RWPE2 (cell line): ENCODE results near the gene SPECC1L.

ENCODE experiments used
- ATAC-seq: fragments of 200-7000 bp; cut with Tn5 transposase; 3 replicates; pipeline ENCODE4 v1.9.1; 2021; ENCODE audit warnings: low read depth
- DNase-seq: peaks from one replicate; pipeline ENCODE4 v3.0.0-alpha.2; 2020; ENCODE audit warnings: low spot score
- H3K27ac ChIP-seq: fragments of 450-650 bp; 2 replicates; pipeline ENCODE4 v1.5.1; 2017; ENCODE audit warnings: mild to moderate bottlenecking; ENCODE audit not compliant: poor library complexity, severe bottlenecking
- H3K27me3 ChIP-seq: fragments of 250-450 bp; sonication (Bioruptor Pico); 2 replicates; pipeline ENCODE4 v1.5.1; 2021; ENCODE audit warnings: mild to moderate bottlenecking, moderate library complexity; ENCODE audit not compliant: insufficient read depth, poor library complexity, severe bottlenecking
- H3K36me3 ChIP-seq: fragments of 250-450 bp; sonication (Bioruptor Pico); 2 replicates; pipeline ENCODE4 v1.5.1; 2020; ENCODE audit warnings: low read depth, mild to moderate bottlenecking, moderate library complexity
- H3K4me1 ChIP-seq: fragments of 250-450 bp; sonication (Bioruptor Pico); 2 replicates; pipeline ENCODE4 v1.5.1; 2021; ENCODE audit warnings: mild to moderate bottlenecking, moderate library complexity; ENCODE audit not compliant: insufficient read depth, poor library complexity, severe bottlenecking
- H3K4me3 ChIP-seq: fragments of 250-450 bp; sonication (Bioruptor Pico); 2 replicates; pipeline ENCODE4 v1.5.1; 2021; ENCODE audit warnings: mild to moderate bottlenecking, moderate library complexity; ENCODE audit not compliant: severe bottlenecking
- H3K9me3 ChIP-seq: fragments of 250-450 bp; sonication (Bioruptor Pico); 2 replicates; pipeline ENCODE4 v1.5.1; 2021; ENCODE audit warnings: mild to moderate bottlenecking, moderate library complexity; ENCODE audit not compliant: severe bottlenecking
- TF ChIP-seq, protein P1 (sequence below): fragments of 450-650 bp; IDR thresholded peaks from one replicate; pipeline ENCODE4 v1.5.1; 2017; ENCODE audit warnings: mild to moderate bottlenecking, moderate library complexity; ENCODE audit not compliant: poor library complexity, severe bottlenecking

The SPECC1L gene

DNA sequence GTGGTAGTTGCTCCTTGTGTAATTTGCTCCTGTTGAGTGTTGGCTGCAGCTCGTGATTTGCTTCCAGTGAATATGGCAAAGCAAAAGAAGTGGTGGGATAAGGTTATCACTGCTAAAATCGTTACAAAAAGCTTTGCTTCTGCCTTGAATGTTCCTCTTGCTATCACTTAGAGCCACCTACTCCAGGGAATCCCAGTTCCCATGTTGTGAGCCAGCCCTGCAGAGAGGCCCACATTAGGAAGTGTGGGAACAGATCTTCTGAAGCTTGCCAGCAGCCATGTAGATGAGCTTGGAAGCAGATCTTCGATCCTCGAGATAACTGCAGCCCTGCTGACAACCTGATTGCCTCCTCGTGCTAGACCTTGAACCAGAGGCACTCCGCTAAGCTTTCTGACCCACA is 71.0 kb downstream of the SPECC1L start:
- no peak overlapping the region for H3K27ac ChIP-seq
- H3K27me3 ChIP-seq = no peaks in the 10 kb centered on the region
- peaks cover 5% of the 10 kb centered on the region for H3K4me1 ChIP-seq
- TF ChIP-seq, protein P1, sequence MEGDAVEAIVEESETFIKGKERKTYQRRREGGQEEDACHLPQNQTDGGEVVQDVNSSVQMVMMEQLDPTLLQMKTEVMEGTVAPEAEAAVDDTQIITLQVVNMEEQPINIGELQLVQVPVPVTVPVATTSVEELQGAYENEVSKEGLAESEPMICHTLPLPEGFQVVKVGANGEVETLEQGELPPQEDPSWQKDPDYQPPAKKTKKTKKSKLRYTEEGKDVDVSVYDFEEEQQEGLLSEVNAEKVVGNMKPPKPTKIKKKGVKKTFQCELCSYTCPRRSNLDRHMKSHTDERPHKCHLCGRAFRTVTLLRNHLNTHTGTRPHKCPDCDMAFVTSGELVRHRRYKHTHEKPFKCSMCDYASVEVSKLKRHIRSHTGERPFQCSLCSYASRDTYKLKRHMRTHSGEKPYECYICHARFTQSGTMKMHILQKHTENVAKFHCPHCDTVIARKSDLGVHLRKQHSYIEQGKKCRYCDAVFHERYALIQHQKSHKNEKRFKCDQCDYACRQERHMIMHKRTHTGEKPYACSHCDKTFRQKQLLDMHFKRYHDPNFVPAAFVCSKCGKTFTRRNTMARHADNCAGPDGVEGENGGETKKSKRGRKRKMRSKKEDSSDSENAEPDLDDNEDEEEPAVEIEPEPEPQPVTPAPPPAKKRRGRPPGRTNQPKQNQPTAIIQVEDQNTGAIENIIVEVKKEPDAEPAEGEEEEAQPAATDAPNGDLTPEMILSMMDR = no peak
- peaks cover 80% of the 10 kb centered on the region for H3K36me3 ChIP-seq
- DNase-seq (no peak), ATAC-seq (no peak)
- no peak overlapping the region for H3K4me3 ChIP-seq
- no peaks in the 10 kb centered on the region for H3K9me3 ChIP-seq

DNA sequence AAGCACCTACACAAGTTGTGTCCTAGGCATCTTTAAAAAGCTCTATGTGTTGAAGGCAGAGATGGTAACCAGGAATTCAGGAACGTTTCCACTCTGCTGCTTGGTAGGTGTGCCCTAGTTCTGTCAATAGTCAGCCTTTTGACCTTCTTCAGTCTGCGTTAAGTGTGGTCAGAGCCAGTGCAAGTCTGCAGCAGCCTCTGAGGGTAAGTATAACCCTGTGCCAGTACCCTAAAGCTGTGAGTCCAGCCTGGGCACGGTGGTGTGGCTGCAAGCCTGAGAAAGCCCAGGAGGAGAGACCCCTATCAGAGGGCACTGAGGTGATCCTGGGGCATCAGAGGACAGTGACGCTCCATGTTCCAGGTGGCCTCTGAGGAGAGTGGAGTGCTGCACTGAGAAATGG is 80.0 kb downstream of the SPECC1L start:
- no peak for DNase-seq
- H3K27me3 ChIP-seq = no peaks in the 10 kb centered on the region
- no peaks in the 10 kb centered on the region for H3K9me3 ChIP-seq
- no peak overlapping the region for H3K4me3 ChIP-seq
- peaks cover 71% of the 10 kb centered on the region for H3K36me3 ChIP-seq
- ATAC-seq = no peak
- H3K27ac ChIP-seq = no peak overlapping the region
- TF ChIP-seq, protein P1 = no peak
- H3K4me1 ChIP-seq = no peaks in the 10 kb centered on the region

DNA sequence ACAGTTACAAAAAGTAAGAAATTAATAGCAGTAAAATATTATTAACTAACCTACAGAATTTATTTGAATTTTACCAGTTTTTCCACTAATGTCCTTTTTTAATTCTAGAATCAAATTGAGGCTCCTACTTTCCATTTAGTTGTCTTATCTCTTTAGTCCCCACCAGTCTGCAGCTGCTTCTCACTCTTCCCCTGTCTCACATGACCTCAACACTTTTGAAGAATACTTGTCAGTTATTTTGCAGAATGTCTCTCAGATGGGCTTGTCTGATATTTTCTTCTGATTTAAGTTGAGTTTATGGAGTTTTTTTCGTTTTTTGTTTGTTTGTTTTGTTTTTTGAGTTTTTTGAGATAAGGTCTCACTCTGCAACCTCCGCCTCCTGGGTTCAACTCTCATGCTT is 82.5 kb downstream of the SPECC1L start:
- peaks cover 59% of the 10 kb centered on the region for H3K36me3 ChIP-seq
- no peak for DNase-seq

DNA sequence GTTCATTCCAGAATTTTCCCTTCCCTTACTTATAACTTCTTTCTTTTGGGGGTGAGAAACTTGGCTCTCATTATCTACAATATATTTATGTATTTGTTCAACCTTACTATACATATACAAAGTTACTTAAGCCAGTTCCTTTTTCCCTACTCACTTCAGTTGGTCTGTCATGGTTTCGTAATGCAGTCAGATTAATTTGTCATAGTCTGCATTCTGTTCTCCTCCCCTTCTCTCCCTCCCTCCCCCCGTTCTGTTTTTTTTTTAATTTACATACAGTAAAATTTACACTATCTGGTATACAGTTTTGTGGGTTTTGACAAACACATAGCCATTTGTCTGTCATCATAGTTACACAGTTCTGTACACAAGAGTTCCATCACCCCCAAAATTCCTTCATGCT is 84.9 kb downstream of the SPECC1L start:
- no peak overlapping the region for H3K4me3 ChIP-seq
- peaks cover 42% of the 10 kb centered on the region for H3K36me3 ChIP-seq
- H3K4me1 ChIP-seq = no peaks in the 10 kb centered on the region
- H3K27me3 ChIP-seq = no peaks in the 10 kb centered on the region
- no peak for ATAC-seq
- H3K27ac ChIP-seq = no peak overlapping the region
- TF ChIP-seq, protein P1 = no peak
- no peaks in the 10 kb centered on the region for H3K9me3 ChIP-seq
- DNase-seq = no peak

More for the DNA sequence above, 82.5 kb downstream of the SPECC1L start:
- no peak for ATAC-seq
- Histone ChIP-seq H3K4me3 (no peak overlapping the region), H3K27me3 (no peaks in the 10 kb centered on the region), H3K27ac (no peak overlapping the region), H3K9me3 (no peaks in the 10 kb centered on the region), H3K4me1 (no peaks in the 10 kb centered on the region)
- TF ChIP-seq, protein P1 = no peak

DNA sequence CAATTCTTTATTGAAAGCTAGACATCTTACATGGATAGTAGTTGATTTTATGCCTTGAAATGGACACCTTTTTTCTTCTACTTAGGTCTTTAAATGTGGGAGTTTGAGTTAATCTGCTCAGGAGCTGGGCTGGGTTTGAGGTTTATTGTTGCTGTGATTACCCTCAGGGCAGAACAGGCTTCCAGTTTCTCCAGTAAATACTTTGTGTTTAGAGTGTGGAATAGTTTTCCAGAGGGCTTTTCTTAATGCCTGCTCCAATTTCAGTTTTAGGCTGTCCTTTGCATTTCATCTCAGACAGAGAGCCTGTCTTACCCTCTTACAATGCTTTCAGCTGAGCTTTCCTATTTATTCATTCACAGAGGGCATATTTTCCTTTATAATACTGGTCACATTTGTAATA is 86.9 kb downstream of the SPECC1L start:
- H3K27ac ChIP-seq = no peak overlapping the region
- H3K4me1 ChIP-seq = no peaks in the 10 kb centered on the region
- ATAC-seq = no peak
- no peaks in the 10 kb centered on the region for H3K9me3 ChIP-seq
- DNase-seq = no peak
- TF ChIP-seq, protein P1 = no peak
- no peaks in the 10 kb centered on the region for H3K27me3 ChIP-seq
- H3K36me3 ChIP-seq = peaks cover 32% of the 10 kb centered on the region
- H3K4me3 ChIP-seq = no peak overlapping the region
